Endothelial cell of hepatic sinusoid (primary cell): ENCODE results near the gene NUMBL.

Source experiments
- in situ Hi-C: cut with HindIII; loops from 2 replicates; pipeline ENCODE4 v1.10.0; 2017; ENCODE audit warnings: low sequenced_read_pairs

NUMBL gene

GRCh38 chr19:40716482-40717324 is 26.3 kb upstream of the NUMBL start, which contains the start of the genes COQ8B and ITPKC:
Gene COQ8B (minus strand): TSS chr19:40716886. CDS start chr19:40714632, 2,254 bp downstream.
Gene ITPKC (plus strand): TSS chr19:40717112. CDS start chr19:40717136, 24 bp downstream.
- in situ Hi-C loops, result no loop called here

DNA sequence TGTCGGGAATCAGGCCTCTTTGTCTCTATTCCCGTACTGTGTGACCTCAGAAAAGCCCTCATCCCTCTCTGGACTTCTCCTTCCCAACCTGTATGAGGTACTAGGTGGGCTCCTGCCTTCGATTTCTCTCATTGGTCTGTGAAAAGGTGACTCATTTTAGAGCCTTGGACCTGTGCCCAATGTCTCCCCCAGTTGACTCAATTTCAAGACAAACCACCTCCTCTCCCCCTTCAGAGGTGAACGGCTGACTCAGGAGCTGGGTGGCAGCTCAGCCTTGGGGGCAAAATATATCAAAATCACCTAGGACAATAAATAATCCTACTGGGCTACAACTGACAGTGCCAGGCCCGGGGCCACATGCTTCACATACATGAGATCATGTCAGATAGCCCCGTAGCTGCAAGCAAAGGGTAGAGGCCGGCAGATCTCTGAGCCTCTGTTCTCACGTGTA is 25.6 kb upstream of the NUMBL start:
- in situ Hi-C loops, result no loop called here

DNA sequence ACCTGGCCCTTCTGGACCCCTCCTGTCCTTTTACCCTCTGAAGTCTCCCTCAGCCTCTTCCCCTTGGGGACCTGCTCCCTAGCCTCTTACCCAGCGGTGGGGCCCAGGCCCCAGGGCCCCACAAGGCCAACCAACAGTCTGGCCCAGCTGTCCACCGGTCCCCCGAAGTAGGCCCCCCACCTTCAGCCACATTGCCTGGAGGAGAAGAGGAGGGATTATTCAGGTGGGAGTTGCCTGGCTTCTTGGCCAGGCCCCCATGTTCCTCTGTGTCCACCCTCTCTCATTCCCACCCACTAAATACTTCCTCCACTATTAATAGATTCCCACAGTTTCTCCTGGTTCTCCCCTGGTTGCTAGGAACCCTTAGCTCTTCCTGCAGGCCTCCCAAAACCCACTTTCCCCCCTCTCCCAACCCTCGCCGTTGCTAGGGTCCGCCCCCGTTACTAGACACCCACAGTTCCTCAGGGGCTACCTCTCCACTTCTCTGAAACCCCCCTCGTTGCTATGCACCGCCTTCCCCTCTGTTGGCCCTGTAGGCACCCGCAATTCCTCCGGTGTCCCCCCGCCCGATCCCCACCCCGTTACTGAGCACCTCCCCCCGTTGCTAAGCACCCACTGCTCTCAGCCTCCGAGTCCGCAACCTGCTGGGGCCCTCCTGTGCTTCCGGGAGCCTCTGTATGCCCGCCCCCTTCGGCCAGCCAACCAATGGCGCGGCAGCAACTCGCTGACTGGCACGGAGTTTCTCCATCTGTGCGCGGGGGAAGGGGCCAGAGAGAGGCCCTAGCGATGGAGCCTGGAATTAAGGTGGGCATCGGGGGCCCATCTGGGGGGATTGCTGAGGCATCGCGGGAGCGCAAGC is 24.2 kb upstream of the NUMBL start:
- in situ Hi-C loops, result no loop called here

DNA sequence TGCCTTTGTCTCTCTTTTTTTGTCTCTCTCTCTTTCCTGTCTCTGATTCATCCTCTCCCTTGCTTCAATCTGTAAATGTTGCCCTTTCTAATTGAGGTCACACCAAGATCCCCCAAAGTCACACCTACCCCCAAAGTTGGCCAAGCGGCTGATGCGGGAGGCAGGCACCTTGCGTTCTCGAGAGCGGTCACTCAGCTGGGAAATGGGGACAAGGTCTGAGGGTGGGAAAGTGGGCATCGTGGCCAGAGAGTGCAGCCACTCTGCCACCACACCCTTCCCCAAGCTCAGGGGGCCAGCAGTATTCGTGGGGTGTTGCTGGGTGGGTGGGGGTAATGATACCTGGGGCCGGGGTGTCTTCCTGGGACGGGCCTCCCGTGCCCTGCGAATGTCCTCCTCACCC is 23.5 kb upstream of the NUMBL start:
- in situ Hi-C loops, result no loop called here

DNA sequence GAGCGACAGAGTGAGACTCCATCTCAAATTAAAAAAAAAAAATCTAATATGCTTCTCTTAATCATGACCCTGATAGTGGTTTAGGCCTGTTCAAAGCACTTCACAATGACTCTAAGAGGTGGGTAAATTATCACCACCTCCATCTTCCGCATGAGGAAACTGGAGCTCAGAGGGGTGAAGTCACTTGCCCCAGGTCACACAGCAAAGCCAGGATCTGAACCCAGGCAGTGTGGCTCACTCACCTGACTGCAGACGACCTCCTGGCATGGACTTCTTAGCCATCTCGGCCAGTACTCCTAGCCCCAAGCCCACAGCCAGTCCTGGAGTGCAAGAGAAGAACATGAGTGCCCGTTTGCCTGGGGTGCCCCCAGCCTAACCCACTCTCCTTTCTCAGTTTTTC is 19.4 kb upstream of the NUMBL start:
- in situ Hi-C loops, result no loop called here

- in situ Hi-C loops, result no loop called here
Measured at GRCh38 chr19:40707615-40708014, 17.2 kb upstream of the NUMBL start.

DNA sequence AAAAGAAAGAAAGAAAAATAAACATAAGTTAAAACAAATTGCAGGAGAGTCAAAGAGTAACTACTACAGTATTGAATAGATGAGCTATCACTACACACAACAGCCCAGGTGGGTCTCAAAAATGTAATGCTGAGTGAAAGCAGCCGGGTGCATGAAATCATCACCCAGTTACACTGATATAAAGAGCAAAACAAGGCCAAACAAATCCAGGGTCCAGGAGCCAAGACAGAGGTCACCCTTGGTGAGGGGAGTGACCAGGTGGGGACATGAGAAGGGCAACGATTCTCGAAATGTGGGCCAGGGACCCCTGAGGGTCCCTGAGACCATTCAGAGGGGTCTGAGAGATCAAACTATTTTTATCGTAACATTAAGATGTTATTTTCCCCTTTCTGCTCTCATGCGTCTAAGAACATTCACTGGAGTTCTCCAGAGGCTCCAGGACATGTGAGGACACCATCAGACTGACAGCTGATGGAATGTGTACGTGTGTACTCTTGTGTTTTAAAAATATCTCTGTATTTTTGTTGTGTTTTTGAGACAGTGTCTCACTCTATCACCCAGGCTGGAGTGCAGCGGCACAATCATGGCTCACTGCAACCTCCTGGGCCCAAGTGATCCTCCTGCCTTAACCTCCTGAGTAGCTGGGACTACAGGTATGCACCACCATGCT is 15.6 kb upstream of the NUMBL start:
- in situ Hi-C loops, result no loop called here

DNA sequence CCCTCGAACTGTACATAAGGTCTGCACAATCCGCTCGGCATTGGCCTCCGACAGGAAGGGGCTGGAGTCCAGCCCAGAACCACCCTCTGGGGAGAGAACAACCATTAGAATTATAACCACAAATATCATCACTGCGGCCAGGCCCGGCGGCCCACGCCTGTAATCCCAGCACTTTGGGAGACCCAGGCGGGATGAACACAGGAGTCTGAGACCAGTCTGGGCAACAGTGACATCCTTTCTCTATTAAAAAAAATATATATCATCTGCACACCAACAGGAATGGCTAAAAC is 14.9 kb upstream of the NUMBL start:
- in situ Hi-C loops, result no loop called here

DNA sequence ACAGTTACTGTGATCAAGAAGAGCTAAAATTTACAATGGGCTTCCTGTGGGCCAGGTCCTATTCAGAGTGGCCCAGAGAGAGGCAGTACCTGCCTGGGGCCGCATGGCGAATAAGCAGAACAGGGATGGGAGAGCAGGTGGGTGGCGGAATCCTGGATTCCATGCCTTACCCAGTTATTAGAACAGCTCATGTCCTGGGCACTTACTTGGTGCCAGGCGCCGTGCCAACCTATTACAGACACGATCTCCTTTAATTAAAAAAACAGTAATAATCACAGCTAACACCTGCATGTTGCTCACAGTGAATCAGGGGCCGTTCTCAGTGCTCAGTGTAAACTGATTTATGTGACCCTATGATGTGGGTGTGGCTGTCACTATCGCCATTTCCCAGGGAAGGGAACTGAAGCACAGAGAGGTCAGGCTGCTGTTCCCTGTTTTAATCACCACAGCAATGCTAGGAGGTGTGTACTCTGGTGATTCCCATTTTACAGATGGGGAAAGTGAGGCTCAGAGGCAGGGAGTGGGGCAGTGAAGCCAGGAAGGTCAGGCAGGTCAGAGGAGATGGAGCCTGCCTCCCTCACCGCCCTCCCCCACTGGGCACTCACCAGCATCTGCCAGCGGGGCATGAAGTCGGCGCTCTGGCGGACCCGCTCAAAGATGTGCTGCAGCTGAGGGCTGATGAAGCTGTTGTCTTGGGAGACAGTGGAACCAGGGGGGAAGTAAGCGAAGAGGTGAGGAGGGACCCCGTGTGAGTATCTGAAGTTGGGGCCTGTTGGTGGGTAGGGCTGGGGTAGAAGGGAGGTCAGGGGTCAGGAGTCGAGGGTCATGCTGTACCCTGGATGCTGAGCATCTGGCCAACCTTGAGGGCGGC is 14.3 kb upstream of the NUMBL start:
- in situ Hi-C loops, result no loop called here

GRCh38 chr19:40703029-40703755 is 12.7 kb upstream of the NUMBL start:
- in situ Hi-C loops, result no loop called here

GRCh38 chr19:40702337-40703012 is 12.0 kb upstream of the NUMBL start:
- in situ Hi-C loops, result no loop called here

DNA sequence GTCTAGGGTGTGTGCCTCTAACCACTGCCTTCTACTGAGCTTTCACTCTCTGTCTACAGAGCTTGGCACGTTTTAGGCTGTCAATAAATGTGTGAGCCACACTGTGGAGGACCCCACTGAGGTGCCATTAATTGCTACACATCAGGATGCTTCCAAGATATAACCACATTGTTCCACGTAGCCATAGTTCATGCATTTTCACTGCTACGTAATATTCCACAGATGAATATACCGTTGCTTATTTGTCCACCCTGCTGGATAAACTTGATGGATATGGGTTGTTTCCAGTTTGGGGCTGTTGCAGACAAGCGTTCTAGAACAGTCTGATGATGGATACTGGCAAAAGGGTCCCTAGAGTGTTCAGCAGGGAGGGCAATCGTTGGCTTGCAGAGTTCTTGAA is 11.3 kb upstream of the NUMBL start:
- in situ Hi-C loops, result no loop called here

DNA sequence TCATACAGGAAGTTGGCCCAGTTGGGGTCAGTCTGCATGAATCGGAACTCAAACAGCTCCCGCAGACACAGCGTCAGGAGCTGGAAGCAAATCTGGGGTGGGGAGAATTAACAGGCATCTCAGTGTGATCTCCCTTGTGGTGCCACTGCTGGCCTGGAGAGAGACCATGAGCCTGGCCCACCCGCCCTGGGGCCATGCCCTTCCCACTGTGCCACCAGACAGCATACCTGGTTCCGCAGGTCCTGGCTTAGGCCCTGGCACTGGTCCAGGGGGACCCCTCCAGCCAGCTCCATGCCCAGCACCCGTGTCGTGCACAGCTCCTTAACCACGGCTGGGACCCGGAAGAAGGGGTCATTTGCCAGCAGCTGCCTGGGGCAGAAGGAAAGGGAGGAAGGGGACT is 9.6 kb upstream of the NUMBL start:
- in situ Hi-C loops, result no loop called here

DNA sequence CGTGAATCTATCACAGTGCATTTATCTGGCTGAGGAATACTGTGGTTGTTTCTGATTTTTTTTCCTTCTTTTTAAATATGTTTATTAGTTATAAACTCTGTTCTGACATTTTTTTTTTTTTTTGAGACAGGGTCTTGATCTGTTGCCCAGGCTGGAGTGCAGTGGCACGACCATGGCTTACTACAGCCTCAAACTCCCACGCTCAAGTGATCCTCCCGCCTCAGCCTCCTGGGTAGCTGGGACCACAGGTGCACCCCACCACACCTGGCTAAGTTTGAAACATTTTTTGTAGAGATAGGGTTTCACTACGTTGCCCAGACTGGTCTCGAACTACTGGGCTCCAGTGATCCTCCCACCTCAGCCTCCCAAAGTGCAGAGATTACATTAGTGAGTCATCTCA is 6.6 kb upstream of the NUMBL start:
- in situ Hi-C loops, result no loop called here

DNA sequence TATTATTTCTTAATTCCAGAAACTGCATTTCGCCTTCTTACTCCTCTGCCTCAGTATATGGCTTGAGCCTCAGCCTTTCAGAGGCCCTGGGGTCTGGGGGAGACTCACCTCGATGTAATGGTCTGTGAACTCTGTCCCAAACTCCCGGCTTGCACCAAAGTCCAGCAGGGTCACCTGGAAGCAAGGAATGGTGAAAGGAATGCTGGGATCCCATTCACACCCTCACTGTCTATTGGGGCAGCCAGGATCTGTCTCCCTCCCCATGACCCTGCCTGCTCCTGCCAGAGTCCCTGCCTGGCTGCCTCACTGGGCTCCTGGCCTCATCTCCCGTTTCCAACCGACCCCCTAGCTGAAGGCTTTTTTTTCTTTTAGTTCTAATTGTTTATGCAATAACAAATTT is 5.4 kb upstream of the NUMBL start:
- in situ Hi-C loops, result no loop called here

- in situ Hi-C loops, result no loop called here
Measured at GRCh38 chr19:40693896-40694295, 3.4 kb upstream of the NUMBL start.

DNA sequence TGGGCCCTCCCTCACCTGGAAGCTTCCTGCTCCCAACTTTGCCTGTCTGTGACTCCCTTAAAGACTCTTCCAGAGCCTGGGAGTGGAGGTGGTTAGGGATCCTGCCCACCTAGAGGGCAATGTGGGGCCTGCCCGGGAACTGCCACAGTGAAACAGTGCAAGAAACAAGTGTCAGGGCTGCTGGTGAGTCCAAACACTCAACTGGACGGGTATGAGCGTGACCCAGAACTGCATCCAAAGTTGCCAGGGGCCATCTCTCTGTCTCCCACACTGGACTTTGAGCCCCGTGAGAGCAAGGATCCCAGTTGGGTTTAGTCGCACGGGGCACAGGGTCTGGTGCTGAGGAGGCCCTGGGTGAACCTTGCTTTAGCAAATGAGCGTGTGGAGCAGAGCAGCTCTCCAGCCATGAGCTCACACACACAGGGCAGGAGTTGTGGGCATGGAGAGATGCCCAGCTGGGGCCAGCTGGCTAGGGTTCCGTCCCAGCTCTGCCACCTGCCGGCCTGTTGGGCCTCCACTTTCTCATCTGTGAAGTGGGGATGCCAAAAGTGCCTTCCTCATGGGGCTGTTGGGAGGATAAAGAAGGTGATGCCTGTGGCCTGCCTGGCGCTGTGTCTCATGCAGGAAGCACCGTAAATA is 2.8 kb upstream of the NUMBL start:
- in situ Hi-C loops, result no loop called here

DNA sequence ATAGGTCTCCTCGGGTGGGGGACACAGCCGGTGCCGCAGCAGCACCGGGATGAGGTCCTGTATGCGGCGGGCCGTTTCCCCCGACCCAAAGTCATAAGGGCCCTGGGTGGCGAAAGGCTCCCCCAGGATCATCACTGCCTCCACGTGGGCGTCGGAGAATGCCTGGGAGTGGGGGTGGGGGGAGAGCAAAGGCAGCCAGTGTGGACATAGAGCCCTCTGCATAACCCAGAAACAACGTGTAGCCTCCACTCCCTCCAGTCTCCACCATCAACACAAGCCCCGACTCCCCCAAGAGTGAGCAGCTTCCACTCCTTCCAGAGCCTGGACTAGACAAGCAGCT is 1.7 kb upstream of the NUMBL start:
- in situ Hi-C loops, result no loop called here
